HG02571 (cell line): Measurements from ENCODE around the gene GSTA5.
"Not testable (repeated sequence)": the region's sequence is repeated elsewhere in the genome, so short reads cannot be mapped to it uniquely, and the experiment has no call there.

Experiments
- ATAC-seq: cut with Tn5 transposase; IDR thresholded peaks from one replicate; pipeline ENCODE4 v1.9.1; 2021; ENCODE audit warnings: mild to moderate bottlenecking, moderate library complexity; ENCODE audit not compliant: unreplicated experiment

Gene GSTA5

DNA sequence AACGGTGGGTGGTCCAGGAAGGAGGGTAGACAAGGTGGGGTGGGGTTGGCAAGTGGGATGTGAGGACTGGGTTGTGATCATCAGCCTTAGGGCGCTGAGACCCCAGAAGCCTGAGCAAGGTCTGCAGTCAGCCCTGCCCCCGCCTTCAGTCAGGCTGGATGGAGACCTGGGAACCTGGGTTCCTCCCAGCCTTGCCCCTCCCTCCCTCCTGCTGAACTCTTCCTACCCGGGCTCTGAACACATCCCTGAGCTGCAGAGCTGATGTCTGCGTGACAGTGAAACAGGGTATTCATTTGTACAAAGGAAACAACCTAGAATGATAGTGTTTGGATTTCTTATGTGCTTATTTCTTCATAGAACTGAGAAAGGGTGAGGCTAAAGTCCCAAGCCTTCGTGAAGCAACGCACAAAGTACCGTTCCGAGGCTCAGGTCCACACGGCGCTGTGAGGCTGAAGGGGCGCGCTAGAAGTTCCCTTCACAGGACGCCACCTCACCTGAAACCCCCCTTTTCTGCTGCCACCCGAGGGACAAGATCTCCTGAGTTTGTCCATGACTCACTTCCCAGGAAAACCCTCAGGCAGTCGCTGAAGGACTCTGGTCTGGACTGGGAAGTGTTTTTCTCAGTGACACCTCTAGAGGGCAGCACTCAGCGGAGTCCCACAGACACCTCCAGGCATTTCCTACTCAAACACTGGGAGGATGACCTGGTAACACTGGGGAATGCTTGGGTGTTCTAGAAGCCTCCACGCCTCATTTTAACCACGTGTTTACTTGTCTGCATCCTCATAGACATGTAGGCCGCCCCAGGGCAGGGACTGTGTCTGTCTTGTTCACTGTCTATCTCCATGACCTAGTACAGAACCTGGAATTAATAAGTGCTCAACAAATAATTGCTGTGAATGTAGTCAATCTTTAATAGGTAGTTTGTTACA, 1.2 kb downstream of the GSTA5 start:
- ATAC-seq = peak; percentile 74

DNA sequence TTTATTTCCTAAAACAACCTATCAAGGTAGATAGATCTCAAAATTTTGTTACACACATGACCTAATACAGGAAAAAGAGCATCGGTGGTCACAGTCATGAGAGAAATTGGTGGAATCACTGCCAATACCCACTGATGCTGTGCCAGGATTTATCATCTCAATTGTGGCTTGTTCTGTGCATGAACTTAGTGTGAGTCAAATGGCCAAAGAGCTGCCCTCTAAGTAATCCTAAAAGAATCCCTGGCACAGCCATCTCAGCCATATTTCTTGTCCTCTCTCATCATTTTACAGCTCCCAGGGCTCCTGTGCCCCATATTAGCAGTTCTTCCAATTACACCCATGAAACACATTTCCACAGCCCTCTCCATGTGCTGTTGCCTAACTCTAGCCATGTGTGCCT, 6.1 kb downstream of the GSTA5 start:
- ATAC-seq = no peak

GRCh38 chr6:52830869-52831268, 9.7 kb downstream of the GSTA5 start:
- not testable (repeated sequence) for ATAC-seq

GRCh38 chr6:52829046-52829817, 11.4 kb downstream of the GSTA5 start:
- ATAC-seq = no peak

DNA sequence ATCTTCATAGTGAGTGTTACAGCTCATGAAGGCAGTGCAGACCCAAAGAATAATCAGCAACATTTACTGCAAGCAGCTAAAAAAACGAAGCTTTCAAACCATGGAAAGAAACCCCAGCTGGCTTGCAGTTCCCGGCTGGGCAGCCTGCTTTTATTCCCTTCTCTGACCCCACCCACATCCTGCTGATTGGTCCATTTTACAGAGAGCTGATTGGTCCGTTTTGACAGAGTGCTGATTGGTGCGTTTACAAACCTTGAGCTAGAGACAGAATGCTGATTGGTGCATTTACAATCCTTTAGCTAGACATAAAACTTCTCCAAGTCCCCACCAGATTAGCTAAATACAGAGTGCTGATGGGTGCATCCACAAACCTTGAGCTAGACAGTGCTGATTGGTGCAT, 12.0 kb downstream of the GSTA5 start:
- ATAC-seq = not testable (repeated sequence)

- ATAC-seq = not testable (repeated sequence)
Observed at GRCh38 chr6:52827073-52827783, 13.4 kb downstream of the GSTA5 start.

DNA sequence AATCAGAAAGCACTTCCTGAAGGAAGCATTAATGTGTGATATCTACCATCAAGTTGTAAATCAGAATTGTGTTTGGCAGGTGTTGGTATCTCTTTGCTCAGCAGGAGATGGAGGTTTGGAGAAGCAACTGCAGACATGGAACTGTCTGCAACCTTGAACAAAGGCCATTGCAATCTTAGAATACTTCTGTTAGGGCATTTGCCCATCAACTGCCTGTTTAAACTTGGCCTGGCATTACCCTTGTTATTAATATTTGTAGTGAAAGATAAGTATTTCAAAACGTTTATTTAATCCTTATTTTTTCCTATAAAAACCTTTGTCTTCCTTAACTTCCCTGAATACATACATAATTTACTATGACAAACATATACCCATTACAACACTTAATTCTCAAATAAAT, 14.1 kb downstream of the GSTA5 start:
- no peak for ATAC-seq

DNA sequence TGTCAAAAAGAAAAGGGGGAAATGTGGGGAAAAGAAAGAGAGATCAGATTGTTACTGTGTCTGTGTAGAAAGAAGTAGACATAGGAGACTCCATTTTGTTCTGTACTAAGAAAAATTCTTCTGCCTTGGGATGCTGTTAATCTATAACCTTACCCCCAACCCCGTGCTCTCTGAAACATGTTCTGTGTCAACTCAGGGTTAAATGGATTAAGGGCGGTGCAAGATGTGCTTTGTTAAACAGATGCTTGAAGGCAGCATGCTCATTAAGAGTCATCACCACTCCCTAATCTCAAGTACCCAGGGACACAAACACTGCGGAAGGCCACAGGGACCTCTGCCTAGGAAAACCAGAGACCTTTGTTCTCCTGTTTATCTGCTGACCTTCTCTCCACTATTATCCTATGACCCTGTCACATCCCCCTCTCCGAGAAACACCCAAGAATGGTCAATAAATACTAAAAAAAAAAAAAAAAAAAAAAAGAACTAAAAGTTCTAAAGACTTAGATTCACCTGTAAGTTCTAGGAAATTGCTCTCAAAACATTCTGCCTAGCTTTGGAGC, 14.6 kb downstream of the GSTA5 start:
- ATAC-seq = not testable (repeated sequence)

- not testable (repeated sequence) for ATAC-seq
Observed at GRCh38 chr6:52825270-52825793, 15.3 kb downstream of the GSTA5 start.

GRCh38 chr6:52821842-52822241, 18.8 kb downstream of the GSTA5 start:
- ATAC-seq = no peak

- ATAC-seq = no peak
Observed at GRCh38 chr6:52820198-52820597, 20.4 kb downstream of the GSTA5 start.

- ATAC-seq = peak; percentile 71
Observed at GRCh38 chr6:52815167-52816092, 25.2 kb downstream of the GSTA5 start.

- not testable (repeated sequence) for ATAC-seq
Observed at GRCh38 chr6:52814545-52814944, 26.1 kb downstream of the GSTA5 start.

DNA sequence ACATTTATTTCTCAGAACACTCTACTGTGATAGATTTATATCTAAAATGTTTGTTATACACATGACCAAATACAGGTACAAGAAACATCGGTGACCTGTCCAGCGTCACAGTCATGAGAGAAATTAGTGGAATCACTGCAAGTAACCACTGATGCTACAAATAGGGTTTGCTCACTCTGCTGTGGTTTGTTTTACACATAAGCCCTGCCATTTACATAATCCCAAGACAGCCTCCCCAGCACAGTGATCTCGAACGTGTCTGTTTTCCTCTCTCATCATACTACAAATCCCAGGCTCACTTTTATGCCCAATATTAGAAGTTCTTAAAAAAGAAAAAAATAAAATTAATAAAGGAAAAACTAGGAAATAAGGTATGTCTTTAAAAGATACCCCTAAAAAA, 30.8 kb downstream of the GSTA5 start:
- ATAC-seq = not testable (repeated sequence)

DNA sequence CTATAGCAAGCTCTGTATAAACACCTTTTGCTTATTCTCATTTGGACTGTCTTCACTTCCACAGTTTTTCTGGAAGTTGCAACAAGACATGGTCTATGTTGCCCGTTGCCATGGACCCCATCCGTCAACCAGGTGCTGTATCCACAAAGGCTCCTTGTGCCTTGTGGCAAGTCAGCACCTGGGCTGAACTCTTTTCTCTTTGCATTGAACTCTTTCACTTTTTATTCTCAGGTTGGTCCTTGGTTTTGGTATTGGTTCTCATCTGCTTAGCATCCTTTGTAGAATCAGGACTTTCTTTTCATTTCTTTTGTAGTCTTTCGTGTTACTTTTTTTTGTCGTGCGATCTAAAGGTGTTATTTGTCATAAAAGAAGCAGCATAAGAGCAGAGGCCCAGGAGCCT, 32.0 kb downstream of the GSTA5 start:
- ATAC-seq = no peak

DNA sequence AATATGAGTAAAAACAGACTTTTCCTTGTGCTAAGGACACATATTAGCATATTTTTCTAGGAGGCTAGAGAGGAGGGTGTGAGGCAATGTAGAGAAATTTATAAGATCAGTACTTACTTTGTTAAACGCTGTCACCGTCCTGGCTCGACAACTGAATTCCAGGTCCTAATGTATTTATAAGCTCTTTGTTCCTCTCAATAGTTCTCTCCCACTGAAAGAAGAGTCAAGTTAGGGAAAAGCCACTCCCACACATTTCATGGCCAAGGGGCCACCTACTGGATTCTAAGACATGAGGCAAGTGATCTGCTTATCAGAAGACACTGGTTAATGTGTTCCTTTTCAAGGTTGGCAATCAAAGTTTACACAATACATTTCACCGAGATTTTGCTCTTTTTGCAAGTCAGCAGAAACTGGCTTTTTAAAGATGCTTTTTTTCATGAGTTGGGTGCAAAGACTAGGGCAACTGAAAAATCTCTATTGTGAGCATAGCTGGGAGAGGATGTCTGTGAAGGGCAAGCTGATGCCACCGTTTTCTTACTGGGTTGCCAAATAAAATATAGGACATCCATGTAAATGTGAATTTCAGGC, 36.9 kb downstream of the GSTA5 start, which contains the start of gene GSTA1:
GSTA1 (minus strand) TSS at position 149 of the 588 bp plus-strand sequence. CDS start 4,549 bp downstream, outside the sequence.
- ATAC-seq = not testable (repeated sequence)

GRCh38 chr6:52802806-52803205, 37.8 kb downstream of the GSTA5 start:
- ATAC-seq = no peak

- no peak for ATAC-seq
Observed at GRCh38 chr6:52801188-52801841, 39.3 kb downstream of the GSTA5 start.
